HepG2 (cell line): ENCODE measurements around the gene UPK1A. TPM values are rescaled to one million over a fixed set of nuclear protein-coding genes. Genes with fewer than 3 reads are reported as not detected.
A peak's percentile ranks its signal among the peaks of the same experiment; 100 is the strongest.

ENCODE experiments used
- CERS6 ChIP-seq: sonication (generic); formaldehyde crosslinking; IDR thresholded peaks from 2 replicates; pipeline ENCODE4 v1.5.0; 2020; ENCODE audit warnings: missing genetic modification reagents
- FOXK1 ChIP-seq: sonication (generic); formaldehyde crosslinking; IDR thresholded peaks from 2 replicates; pipeline ENCODE4 v1.4.0; 2020; ENCODE audit warnings: low read depth, missing genetic modification reagents, borderline replicate concordance
- GABPB1 ChIP-seq: IDR thresholded peaks from 2 replicates; pipeline ENCODE4 v1.6.1; 2016; ENCODE audit warnings: mild to moderate bottlenecking, missing genetic modification reagents, moderate library complexity, missing compliant biosample characterization
- HDAC6 ChIP-seq: fragments of 200-600 bp; sonication (generic); IDR thresholded peaks from 2 replicates; pipeline ENCODE4 v1.7.0; 2017; ENCODE audit warnings: mild to moderate bottlenecking, antibody characterized with exemption, low read length, low read depth
- ISL2 ChIP-seq: sonication (generic); formaldehyde crosslinking; IDR thresholded peaks from 2 replicates; pipeline ENCODE4 v1.5.0; 2020; ENCODE audit warnings: missing genetic modification reagents
- KMT2A ChIP-seq: sonication (generic); formaldehyde crosslinking; IDR thresholded peaks from 2 replicates; pipeline ENCODE4 v1.4.0; 2020; ENCODE audit warnings: missing genetic modification reagents
- MEIS2 ChIP-seq: sonication (generic); formaldehyde crosslinking; IDR thresholded peaks from 2 replicates; pipeline ENCODE4 v1.9.0; 2021; ENCODE audit warnings: mild to moderate bottlenecking, missing genetic modification reagents
- NFE2 ChIP-seq: sonication (generic); formaldehyde crosslinking; IDR thresholded peaks from 2 replicates; pipeline ENCODE4 v1.4.0; 2020; ENCODE audit warnings: missing genetic modification reagents
- NFIC ChIP-seq: IDR thresholded peaks from 2 replicates; pipeline ENCODE4 v1.6.1; 2012; ENCODE audit warnings: mild to moderate bottlenecking, low read length, inconsistent platforms
- PATZ1 ChIP-seq: sonication (generic); formaldehyde crosslinking; IDR thresholded peaks from 2 replicates; pipeline ENCODE4 v1.4.0; 2020; ENCODE audit warnings: missing genetic modification reagents
- PCBP2 ChIP-seq: fragments of 200-400 bp; formaldehyde crosslinking; optimal IDR thresholded peaks from 2 replicates; pipeline ENCODE3; 2018; ENCODE audit warnings: low read length, low read depth; ENCODE audit not compliant: poor library complexity, severe bottlenecking
- PTBP1 ChIP-seq: fragments of 200-400 bp; formaldehyde crosslinking; IDR thresholded peaks from 2 replicates; pipeline ENCODE4 v1.6.1; 2018; ENCODE audit warnings: low read length, low read depth; ENCODE audit not compliant: poor library complexity, severe bottlenecking
- RFXAP ChIP-seq: sonication (generic); formaldehyde crosslinking; IDR thresholded peaks from 2 replicates; pipeline ENCODE4 v1.4.0; 2020; ENCODE audit warnings: missing genetic modification reagents, borderline replicate concordance
- TBL1XR1 ChIP-seq: fragments of 150-350 bp; IDR thresholded peaks from 2 replicates; pipeline ENCODE4 v1.6.1; 2014; ENCODE audit warnings: borderline replicate concordance, low read length; ENCODE audit not compliant: partially characterized antibody
- ZKSCAN8 ChIP-seq: IDR thresholded peaks from 2 replicates; pipeline ENCODE4 v1.6.1; 2016; ENCODE audit warnings: borderline replicate concordance, missing genetic modification reagents, missing compliant biosample characterization
- ZSCAN31 ChIP-seq: sonication (generic); formaldehyde crosslinking; IDR thresholded peaks from 2 replicates; pipeline ENCODE4 v1.5.0; 2020; ENCODE audit warnings: low read depth, mild to moderate bottlenecking, missing genetic modification reagents
- polyA plus RNA-seq, 8 experiments: library from polyadenylated mRNA; depleted of rRNA in 3 of 8; stranded (reverse) in 7 of 8; unstranded in 1 of 8; fragments of >200 nt; fragmentation: Illumina TruSeq in 4 of 8; extraction: Trizol in 4 of 8; gene quantifications; 2 replicates each; pipeline versions ENCODE4 v1.2.1 to v1.2.3, GENCODE V29; 2011 to 2016; ENCODE audit warnings: low read depth in 4 of 8, missing spikeins in 1 of 8, mixed read lengths in 1 of 8; ENCODE audit not compliant: insufficient read depth in 1 of 8
- total RNA-seq, 5 experiments: library from RNA; depleted of rRNA; stranded (reverse); fragments of >200 nt; fragmentation: Illumina TruSeq; extraction: Trizol; gene quantifications; 2 replicates each; pipeline ENCODE4 v1.2.3, GENCODE V29; 2016; ENCODE audit warnings: low read depth in 1 of 5
- TF ChIP-seq, protein P1 (sequence below): IDR thresholded peaks from 2 replicates; pipeline ENCODE4 v1.6.1; 2012; ENCODE audit warnings: inconsistent platforms
- TF ChIP-seq, protein P2 (sequence below): IDR thresholded peaks from 2 replicates; pipeline ENCODE4 v1.6.1; 2016; ENCODE audit warnings: low read depth, missing genetic modification reagents, missing compliant biosample characterization
- TF ChIP-seq, protein P3 (sequence below): sonication (generic); formaldehyde crosslinking; IDR thresholded peaks from 2 replicates; pipeline ENCODE4 v1.4.0; 2020; ENCODE audit warnings: missing genetic modification reagents, mild to moderate bottlenecking, borderline replicate concordance

The UPK1A gene
- total and polyA plus RNA-seq, 2 of the 13 experiments (the other 11 are each of a cell fraction or from before 2014, with no cell fraction given) = 2.9 TPM; not detected in 1

- no peak for TF ChIP-seq CERS6 (CRISPR knock-in tag)
- TF ChIP-seq HDAC6 = no peak
- no peak for TF ChIP-seq PTBP1
- TF ChIP-seq, protein P1, sequence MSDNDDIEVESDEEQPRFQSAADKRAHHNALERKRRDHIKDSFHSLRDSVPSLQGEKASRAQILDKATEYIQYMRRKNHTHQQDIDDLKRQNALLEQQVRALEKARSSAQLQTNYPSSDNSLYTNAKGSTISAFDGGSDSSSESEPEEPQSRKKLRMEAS = peak; percentile 92
- no peak for TF ChIP-seq ISL2 (CRISPR knock-in tag)
- TF ChIP-seq, protein P2, sequence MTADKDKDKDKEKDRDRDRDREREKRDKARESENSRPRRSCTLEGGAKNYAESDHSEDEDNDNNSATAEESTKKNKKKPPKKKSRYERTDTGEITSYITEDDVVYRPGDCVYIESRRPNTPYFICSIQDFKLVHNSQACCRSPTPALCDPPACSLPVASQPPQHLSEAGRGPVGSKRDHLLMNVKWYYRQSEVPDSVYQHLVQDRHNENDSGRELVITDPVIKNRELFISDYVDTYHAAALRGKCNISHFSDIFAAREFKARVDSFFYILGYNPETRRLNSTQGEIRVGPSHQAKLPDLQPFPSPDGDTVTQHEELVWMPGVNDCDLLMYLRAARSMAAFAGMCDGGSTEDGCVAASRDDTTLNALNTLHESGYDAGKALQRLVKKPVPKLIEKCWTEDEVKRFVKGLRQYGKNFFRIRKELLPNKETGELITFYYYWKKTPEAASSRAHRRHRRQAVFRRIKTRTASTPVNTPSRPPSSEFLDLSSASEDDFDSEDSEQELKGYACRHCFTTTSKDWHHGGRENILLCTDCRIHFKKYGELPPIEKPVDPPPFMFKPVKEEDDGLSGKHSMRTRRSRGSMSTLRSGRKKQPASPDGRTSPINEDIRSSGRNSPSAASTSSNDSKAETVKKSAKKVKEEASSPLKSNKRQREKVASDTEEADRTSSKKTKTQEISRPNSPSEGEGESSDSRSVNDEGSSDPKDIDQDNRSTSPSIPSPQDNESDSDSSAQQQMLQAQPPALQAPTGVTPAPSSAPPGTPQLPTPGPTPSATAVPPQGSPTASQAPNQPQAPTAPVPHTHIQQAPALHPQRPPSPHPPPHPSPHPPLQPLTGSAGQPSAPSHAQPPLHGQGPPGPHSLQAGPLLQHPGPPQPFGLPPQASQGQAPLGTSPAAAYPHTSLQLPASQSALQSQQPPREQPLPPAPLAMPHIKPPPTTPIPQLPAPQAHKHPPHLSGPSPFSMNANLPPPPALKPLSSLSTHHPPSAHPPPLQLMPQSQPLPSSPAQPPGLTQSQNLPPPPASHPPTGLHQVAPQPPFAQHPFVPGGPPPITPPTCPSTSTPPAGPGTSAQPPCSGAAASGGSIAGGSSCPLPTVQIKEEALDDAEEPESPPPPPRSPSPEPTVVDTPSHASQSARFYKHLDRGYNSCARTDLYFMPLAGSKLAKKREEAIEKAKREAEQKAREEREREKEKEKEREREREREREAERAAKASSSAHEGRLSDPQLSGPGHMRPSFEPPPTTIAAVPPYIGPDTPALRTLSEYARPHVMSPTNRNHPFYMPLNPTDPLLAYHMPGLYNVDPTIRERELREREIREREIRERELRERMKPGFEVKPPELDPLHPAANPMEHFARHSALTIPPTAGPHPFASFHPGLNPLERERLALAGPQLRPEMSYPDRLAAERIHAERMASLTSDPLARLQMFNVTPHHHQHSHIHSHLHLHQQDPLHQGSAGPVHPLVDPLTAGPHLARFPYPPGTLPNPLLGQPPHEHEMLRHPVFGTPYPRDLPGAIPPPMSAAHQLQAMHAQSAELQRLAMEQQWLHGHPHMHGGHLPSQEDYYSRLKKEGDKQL (CRISPR knock-in tag) = peak; percentile 54; the same call in 1 of the 2 replicates
- TF ChIP-seq FOXK1 (CRISPR knock-in tag) = no peak
- TF ChIP-seq KMT2A (CRISPR knock-in tag) = 0 out of 2 replicates have a peak, but pooled peaks have one; percentile 11
- TF ChIP-seq RFXAP = no peak
- TF ChIP-seq, protein P3, sequence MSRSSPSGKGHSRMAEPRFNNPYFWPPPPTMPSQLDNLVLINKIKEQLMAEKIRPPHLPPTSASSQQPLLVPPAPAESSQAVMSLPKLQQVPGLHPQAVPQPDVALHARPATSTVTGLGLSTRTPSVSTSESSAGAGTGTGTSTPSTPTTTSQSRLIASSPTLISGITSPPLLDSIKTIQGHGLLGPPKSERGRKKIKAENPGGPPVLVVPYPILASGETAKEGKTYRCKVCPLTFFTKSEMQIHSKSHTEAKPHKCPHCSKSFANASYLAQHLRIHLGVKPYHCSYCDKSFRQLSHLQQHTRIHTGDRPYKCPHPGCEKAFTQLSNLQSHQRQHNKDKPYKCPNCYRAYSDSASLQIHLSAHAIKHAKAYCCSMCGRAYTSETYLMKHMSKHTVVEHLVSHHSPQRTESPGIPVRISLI = peak; percentile 33; the same call in 1 of the 2 replicates
- no peak; the same call in 1 of the 2 replicates for TF ChIP-seq MEIS2 (CRISPR knock-in tag)
- no peak for TF ChIP-seq NFE2 (CRISPR knock-in tag)
- TF ChIP-seq PATZ1 (CRISPR knock-in tag) = no peak
- peak; percentile 22; the same call in 1 of the 2 replicates for TF ChIP-seq GABPB1 (CRISPR knock-in tag)
- 0 out of 2 replicates have a peak, but pooled peaks have one; percentile 52 for TF ChIP-seq ZSCAN31 (CRISPR knock-in tag)
- TF ChIP-seq ZKSCAN8 (CRISPR knock-in tag) = no peak
- TF ChIP-seq TBL1XR1 = no peak
- TF ChIP-seq PCBP2 = no peak
- TF ChIP-seq NFIC = no peak
Observed at GRCh38 chr19:35715981-35716800, 49.9 kb downstream of the UPK1A start (continued).
